GM18502 (cell line): ENCODE results near the gene AMN.

Source experiments
- ATAC-seq: cut with Tn5 transposase; IDR thresholded peaks from one replicate; pipeline ENCODE4 v1.9.1; 2021; ENCODE audit warnings: mild to moderate bottlenecking; ENCODE audit not compliant: unreplicated experiment, poor library complexity

Gene AMN

DNA sequence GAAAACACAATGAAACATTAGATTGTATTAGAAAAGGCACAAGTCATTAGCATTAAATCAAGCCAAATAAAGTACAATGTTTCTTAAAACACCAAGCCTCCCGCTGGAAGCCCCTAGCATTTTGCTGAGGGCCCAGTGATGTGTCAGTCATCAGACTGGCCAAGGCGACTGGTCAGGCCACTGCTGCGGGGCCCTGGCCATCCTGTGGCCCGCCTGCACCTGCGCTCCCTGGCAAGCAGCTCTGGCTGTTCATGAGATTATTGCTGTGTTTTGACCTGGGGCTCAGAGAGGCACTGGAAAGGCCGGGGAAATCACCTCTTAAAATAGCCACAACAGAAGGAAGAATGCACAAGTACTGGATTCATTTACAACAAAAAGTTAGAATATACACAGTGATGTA, 24.2 kb upstream of the AMN start:
- ATAC-seq, result no peak

DNA sequence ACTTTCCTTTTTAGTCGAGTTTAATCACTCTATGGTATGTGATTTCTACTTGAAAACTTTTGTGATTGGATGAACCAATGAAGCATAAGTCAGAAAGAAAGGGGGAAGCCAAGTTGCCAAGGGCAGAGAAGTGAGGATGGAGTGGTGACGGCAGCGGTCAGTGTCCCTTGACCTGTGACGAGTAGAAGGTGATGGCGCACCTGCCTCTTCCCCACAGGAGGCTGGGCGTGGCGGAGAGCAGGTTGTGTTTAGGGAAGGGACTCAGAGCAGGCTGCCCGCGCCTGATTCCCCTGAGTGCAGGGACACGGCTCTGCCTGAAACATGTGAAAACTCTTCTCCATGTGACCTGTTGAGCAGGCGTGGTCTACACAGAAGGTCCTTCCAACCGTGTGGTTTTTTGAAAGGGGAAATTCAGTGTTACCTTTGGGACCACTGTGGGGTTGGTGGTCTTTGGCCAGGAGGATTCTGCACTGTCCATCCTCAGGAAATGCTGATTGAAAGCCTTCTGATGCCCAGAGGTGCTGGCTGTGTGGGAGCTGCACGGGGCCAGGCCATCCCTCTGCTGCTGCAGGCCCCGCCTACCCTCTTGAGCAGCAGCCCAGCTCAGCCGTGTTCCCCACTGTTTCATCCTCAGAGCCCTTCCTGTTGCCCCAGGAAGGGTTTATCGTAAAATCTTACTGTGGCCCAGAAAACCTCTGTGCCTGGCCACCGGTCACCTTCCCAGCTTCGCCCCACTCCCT, 23.5 kb upstream of the AMN start:
- ATAC-seq, result no peak

GRCh38 chr14:102899516-102899900, 23.0 kb upstream of the AMN start:
- ATAC-seq, result no peak

GRCh38 chr14:102900631-102901571, 21.6 kb upstream of the AMN start:
- ATAC-seq, result peak; percentile 63

- ATAC-seq, result peak; percentile 79
Observed at GRCh38 chr14:102901633-102902032, 20.8 kb upstream of the AMN start.

DNA sequence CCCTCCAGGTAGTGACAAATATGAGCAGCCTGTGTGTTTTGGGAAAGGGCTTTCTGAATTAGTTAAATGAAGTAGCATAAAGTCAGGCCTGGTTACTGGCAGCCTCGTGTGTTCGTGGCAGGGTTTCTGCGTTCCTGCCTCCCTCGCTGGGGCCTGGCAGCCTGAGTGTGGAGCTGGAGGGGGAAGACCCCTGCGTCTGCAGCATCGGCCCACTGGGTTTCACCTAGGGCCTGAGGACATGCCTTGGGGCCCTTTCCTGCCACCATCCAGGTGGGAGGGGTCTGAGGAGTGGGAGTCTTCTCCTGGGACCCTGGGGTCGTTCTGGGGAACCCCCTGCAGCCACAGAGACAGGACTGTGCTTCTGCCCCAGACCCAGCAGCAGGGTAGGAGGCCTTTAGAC, 20.4 kb upstream of the AMN start:
- peak; percentile 14 for ATAC-seq

DNA sequence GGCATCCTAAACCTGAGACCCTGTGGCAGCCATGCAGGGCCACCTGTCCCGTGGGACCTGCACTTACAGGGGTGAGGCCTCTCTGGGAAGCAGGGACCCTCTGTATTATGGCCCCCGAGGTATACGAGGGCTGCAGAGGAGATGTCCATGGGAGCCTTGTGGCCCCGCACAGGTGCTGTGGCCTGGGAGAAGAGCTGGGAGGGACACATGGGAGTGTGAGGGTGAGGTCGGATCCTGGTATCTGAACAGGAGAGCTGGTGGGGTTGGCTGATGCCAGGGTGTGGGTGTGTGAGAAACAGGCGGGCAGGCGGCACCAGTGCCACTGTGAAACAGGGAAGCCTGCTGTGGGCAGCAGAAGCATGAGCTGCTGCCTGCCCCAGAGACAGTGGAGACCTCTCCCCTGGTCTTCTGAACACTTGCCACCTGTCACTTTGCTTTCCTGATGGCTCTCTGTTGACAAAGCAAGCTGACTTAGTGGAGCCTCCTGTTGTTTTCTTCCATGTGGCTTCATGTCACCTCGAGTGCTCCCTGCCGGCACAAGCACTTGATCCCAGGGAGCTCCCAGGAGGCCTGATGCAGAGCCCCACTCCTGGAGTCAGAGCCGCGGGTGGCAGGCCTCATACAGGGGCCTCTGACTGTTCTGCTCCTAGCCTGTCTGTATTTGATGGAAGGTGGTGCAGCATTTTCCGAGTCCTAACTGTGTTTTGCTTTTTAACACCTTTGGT, 19.8 kb upstream of the AMN start:
- ATAC-seq, result no peak

DNA sequence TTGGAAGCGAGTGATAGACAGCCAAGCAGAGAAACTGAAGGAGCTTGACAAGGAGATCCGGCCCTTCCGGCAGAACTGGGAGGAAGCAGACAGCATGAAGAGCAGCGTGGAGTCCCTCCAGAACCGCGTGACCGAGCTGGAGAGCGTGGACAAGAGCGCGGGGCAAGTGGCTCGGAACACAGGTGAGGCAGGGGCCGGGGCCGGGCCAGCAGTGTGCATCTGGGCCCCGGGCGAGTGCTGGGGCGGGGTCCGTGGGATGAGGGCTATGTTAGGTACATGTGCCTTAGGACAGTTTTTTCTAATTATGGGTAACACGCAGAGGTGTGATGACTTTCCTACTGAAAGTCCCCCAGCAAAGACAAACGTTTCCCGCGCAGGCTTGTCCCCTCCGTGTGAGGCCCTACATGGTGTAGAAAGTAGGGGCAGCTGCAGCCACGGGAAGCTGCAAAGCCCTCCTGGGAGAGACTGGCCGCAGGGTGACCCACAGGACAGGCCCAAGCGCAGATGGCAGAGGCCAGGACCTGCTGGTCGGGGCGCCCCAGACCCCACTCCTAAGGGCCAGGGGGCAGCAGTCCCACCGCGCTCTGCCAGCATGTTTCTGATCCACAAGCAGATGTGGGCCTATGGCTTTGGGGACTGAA, 19.1 kb upstream of the AMN start:
- no peak for ATAC-seq

DNA sequence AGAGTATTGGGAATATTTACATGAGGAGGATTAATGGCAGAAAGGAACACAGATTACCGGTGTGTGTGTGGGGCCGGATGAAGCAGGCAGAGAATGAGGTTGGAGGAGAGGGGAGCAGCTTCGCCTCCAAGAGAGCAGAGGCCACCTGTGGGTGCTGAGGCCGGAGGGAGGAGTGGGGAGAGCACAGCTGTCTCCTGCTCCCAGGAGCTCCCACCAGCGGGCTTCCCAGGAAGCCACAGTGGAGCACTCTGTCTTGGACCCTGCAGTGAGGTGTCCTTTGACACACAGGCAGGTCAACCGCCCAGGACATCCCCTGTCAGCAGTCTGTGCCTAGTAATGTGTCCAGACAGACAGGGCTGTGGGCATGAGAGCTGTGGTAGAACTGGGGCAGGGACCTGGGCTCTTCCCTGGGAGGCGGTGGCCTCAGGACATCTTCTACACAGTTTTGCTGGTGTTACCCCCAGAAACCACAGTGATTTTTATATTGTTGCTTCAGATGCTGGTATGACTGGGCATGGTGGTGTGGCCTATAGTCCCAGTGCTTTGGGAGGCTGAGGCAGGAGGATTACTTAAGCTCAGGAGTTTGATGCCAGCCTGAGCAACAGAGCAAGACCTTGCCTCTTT, 18.5 kb upstream of the AMN start:
- ATAC-seq, result no peak

- ATAC-seq, result no peak
Observed at GRCh38 chr14:102905116-102906108, 17.1 kb upstream of the AMN start.

GRCh38 chr14:102906616-102907302, 15.7 kb upstream of the AMN start:
- ATAC-seq, result no peak

GRCh38 chr14:102907303-102907844, 15.1 kb upstream of the AMN start:
- ATAC-seq, result no peak

DNA sequence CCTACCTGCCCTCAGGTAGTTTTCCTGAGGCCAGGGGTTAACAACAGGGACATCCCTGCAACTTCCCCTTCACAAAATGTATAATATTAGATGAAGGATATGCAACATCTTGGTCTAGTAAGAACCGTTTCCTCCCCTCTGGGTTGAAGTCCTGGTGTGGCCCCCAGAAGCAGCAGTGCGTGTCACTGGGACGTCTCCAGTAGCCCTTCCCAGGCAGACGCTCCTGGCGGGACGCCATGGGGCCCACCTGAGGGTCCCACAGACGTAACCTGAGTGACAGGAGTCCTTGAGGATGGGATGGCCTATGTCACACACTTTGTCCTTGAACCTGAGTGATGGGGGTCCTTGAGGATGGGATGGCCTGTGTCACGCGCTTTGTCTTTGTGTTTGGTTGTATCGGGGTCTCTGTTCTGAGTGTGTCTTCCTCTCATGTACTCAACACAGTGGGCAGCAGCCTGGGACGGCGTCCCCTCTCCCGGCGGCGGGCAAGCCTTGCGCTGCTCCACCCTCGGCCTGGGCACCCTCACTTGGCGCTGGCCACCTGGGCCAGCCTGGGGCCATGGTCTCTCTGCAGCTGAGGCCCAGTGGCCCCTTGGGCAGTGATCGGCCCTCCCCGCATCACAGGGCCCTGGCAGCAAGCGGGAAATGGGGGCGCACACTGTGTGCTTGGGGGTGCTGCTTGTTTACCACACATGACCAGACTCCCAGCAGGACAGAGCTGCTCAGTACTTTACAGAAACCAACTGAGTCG, 14.3 kb upstream of the AMN start:
- no peak for ATAC-seq

DNA sequence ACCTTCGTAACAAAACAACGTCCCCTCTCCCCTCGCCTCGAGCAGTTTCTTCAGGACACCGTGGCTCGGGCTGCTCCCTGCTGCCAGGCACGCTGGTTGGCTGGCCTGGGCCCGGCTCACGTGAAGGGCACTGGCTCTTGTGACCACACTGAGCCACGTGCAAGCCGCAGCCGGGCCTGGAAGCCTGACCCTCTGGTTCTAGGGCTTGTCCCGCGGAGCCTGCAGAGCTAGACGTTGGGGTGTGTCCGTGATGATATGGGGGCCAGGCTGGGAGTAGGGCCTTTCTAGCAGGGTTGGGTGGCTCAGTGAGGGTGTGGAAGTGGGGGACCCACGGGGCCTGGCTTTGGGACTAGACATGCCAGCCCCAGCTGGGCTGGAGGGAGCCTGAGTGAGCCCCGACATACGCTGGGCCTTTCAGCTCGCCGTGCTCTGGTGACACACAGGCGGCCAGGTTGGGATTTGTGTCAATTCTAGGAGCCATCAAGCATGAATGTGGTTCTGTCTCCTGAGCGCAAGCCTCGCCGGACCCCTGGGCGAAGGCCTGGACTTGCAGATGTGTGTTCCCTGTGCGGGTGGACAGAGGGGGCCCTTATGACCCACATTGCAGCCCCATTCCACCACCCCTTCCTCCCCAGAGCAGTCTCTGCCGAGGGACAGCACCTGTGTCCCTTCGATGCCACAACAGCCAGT, 13.6 kb upstream of the AMN start:
- no peak for ATAC-seq

DNA sequence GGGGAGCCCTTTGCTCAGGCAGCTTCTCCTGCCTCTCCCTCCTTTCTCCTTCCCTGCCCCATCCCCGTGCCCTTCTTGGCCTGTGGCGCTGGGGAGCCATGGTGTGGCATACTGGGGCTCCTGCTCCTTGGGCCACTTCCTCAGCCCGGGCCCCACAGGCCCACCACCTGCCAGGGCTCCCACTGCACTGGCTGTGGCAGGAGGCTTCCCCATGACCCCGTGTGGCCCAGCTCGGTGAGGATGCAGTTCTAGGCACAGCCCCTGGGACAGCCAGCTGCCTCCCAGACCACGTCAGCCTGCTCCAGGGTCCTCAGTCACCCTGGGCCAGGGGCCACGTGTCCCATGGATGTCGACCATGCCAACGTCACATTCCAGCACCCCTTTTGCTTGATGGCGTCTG, 13.0 kb upstream of the AMN start:
- no peak for ATAC-seq

- ATAC-seq, result no peak
Observed at GRCh38 chr14:102909911-102910310, 12.6 kb upstream of the AMN start.

DNA sequence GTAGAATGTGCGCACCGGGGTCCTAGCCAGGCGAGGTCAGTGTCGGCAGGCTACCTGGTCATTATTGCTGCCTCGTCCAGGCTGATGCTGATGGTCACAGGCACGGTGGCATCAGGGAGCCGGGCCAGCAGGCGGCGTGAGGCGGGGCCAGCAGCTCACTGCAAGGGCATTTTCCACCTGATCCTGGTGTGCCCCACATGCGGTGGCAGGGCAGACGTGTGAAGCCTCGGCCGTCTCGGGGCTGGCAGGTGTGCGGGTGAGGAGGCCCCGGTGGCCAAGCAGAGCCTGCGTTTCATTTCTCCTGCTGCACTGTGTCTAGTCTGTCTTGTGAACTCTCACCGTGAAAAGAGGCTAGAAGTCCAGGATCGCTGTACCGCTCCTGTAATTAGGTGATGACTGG, 12.0 kb upstream of the AMN start:
- no peak for ATAC-seq
